Duodenal mucosa (tissue), 2 donors: ENCODE results near the gene BEST2.

Source experiments
- H3K27ac ChIP-seq: one replicate; pipeline ENCODE4 v1.7.0; 2013; ENCODE audit warnings: low read depth, low read length
- H3K27me3 ChIP-seq, 2 donors: one replicate each; pipeline ENCODE4 v1.7.0; 2013; ENCODE audit warnings: low read length in 2 of 2, control low read depth in 1 of 2; ENCODE audit not compliant: insufficient read depth in 2 of 2, control insufficient read depth in 1 of 2
- H3K36me3 ChIP-seq, 2 donors: one replicate each; pipeline ENCODE4 v1.7.0; 2013; ENCODE audit warnings: low read length in 2 of 2, control low read depth in 1 of 2; ENCODE audit not compliant: insufficient read depth in 2 of 2, control insufficient read depth in 1 of 2
- H3K4me1 ChIP-seq, 2 donors: one replicate each; pipeline ENCODE4 v1.7.0; 2013; ENCODE audit warnings: low read length in 2 of 2, control low read depth in 1 of 2; ENCODE audit not compliant: insufficient read depth in 2 of 2, control insufficient read depth in 1 of 2
- H3K4me3 ChIP-seq, 2 donors: one replicate each; pipeline ENCODE4 v1.7.0; 2013; ENCODE audit warnings: low read length in 2 of 2, low read depth in 1 of 2
- H3K9ac ChIP-seq, 2 donors: one replicate each; pipeline ENCODE4 v1.7.0; 2013; ENCODE audit warnings: low read length in 2 of 2, low read depth in 1 of 2
- H3K9me3 ChIP-seq, 2 donors: one replicate each; pipeline ENCODE4 v1.7.0; 2013; ENCODE audit warnings: low read length in 2 of 2, control low read depth in 1 of 2; ENCODE audit not compliant: control insufficient read depth in 1 of 2

Gene BEST2

GRCh38 chr19:12767150-12767549 is 15.6 kb downstream of the BEST2 start:
- Histone ChIP-seq H3K27me3 (no peaks in the 10 kb centered on the region), H3K9me3 (no peaks in the 10 kb centered on the region), H3K9ac (no peak overlapping the region), H3K4me3 (no peak overlapping the region), H3K36me3 (peaks cover 4 to 41% of the 10 kb centered on the region in 2 donors), H3K4me1 (peaks cover 4 to 9% of the 10 kb centered on the region in 2 donors), H3K27ac (no peak overlapping the region)

GRCh38 chr19:12767666-12768065 is 16.1 kb downstream of the BEST2 start:
- Histone ChIP-seq H3K9ac (no peak overlapping the region), H3K27ac (no peak overlapping the region), H3K4me3 (no peak overlapping the region), H3K27me3 (no peaks in the 10 kb centered on the region), H3K4me1 (peaks cover 4 to 9% of the 10 kb centered on the region in 2 donors), H3K9me3 (no peaks in the 10 kb centered on the region), H3K36me3 (peaks cover 4 to 41% of the 10 kb centered on the region in 2 donors)

- Histone ChIP-seq H3K36me3 (peaks cover 4 to 33% of the 10 kb centered on the region in 2 donors), H3K27ac (no peak overlapping the region)
Measured at GRCh38 chr19:12769689-12770088, 18.1 kb downstream of the BEST2 start.

GRCh38 chr19:12770922-12771321 is 19.3 kb downstream of the BEST2 start:
- Histone ChIP-seq H3K4me3 (no peak overlapping the region), H3K27me3 (no peaks in the 10 kb centered on the region), H3K4me1 (peaks cover 11 to 12% of the 10 kb centered on the region in 2 donors), H3K27ac (no peak overlapping the region), H3K36me3 (peaks cover 4 to 22% of the 10 kb centered on the region in 2 donors), H3K9me3 (no peaks in the 10 kb centered on the region), H3K9ac (no peak overlapping the region)

More at GRCh38 chr19:12769689-12770088, 18.1 kb downstream of the BEST2 start:
- Histone ChIP-seq H3K27me3 (no peaks in the 10 kb centered on the region), H3K4me1 (peaks cover 7 to 15% of the 10 kb centered on the region in 2 donors), H3K9ac (no peak overlapping the region), H3K9me3 (no peaks in the 10 kb centered on the region), H3K4me3 (no peak overlapping the region)

GRCh38 chr19:12772323-12772722 is 20.7 kb downstream of the BEST2 start:
- Histone ChIP-seq H3K36me3 (peaks cover 4 to 19% of the 10 kb centered on the region in 2 donors), H3K4me1 (peaks cover 11 to 14% of the 10 kb centered on the region in 2 donors), H3K27ac (no peak overlapping the region), H3K9ac (no peak overlapping the region), H3K9me3 (no peaks in the 10 kb centered on the region), H3K4me3 (no peak overlapping the region), H3K27me3 (no peaks in the 10 kb centered on the region)

GRCh38 chr19:12773571-12773970 is 22.0 kb downstream of the BEST2 start:
- H3K9ac ChIP-seq: no peak overlapping the region
- no peak overlapping the region for H3K27ac ChIP-seq
- H3K36me3 ChIP-seq: peaks cover 4 to 10% of the 10 kb centered on the region in 2 donors
- H3K27me3 ChIP-seq: no peaks in the 10 kb centered on the region
- no peak overlapping the region for H3K4me3 ChIP-seq
- no peaks in the 10 kb centered on the region for H3K9me3 ChIP-seq
- peaks cover 13 to 18% of the 10 kb centered on the region in 2 donors for H3K4me1 ChIP-seq

- Histone ChIP-seq H3K36me3 (peaks cover 4 to 10% of the 10 kb centered on the region in 2 donors), H3K9me3 (no peaks in the 10 kb centered on the region), H3K27ac (peak within 1 kb of the TSS; percentile 95), H3K27me3 (no peaks in the 10 kb centered on the region), H3K4me3 (peak within 1 kb of the TSS; percentile 74 to 79), H3K4me1 (peaks cover 22 to 26% of the 10 kb centered on the region in 2 donors), H3K9ac (peak within 1 kb of the TSS; percentile 55 to 79)
Measured at GRCh38 chr19:12774588-12775555, 23.3 kb downstream of the BEST2 start, which contains the start of gene HOOK2. Gene HOOK2, minus strand, starts transcription at chr19:12775552. Its CDS starts 103 bp downstream, at chr19:12775449.

- Histone ChIP-seq H3K4me1 (peaks cover 29 to 30% of the 10 kb centered on the region in 2 donors), H3K9ac (peak overlapping the region; percentile 82 to 85), H3K27me3 (no peaks in the 10 kb centered on the region), H3K9me3 (no peaks in the 10 kb centered on the region), H3K36me3 (peaks cover 0 to 3% of the 10 kb centered on the region in 2 donors), H3K4me3 (peak overlapping the region; percentile 76 to 84), H3K27ac (peak overlapping the region; percentile 88)
Measured at GRCh38 chr19:12777217-12778016, 25.8 kb downstream of the BEST2 start.

GRCh38 chr19:12778017-12778904 is 26.7 kb downstream of the BEST2 start:
- Histone ChIP-seq H3K4me1 (peaks cover 35 to 36% of the 10 kb centered on the region in 2 donors), H3K9me3 (no peaks in the 10 kb centered on the region), H3K27me3 (no peaks in the 10 kb centered on the region), H3K36me3 (peaks cover 0 to 3% of the 10 kb centered on the region in 2 donors), H3K4me3 (peak overlapping the region; percentile 76 to 84), H3K9ac (peak overlapping the region; percentile 82 to 85), H3K27ac (peak overlapping the region; percentile 88)
